Heart left ventricle (tissue), 13 donors: Measurements from ENCODE around the gene TSSK3.

Experiments used
- POLR2A ChIP-seq, 2 donors: fragments of 450-650 bp; IDR thresholded peaks; one replicate each; pipeline ENCODE4 v1.6.1; 2017; ENCODE audit warnings: antibody characterized with exemption in 2 of 2, mild to moderate bottlenecking in 2 of 2, moderate library complexity in 2 of 2
- TF ChIP-seq, protein P1 (sequence below), 12 donors: fragments of 200-600 bp; sonication (generic) in 4 of 12; IDR thresholded peaks; one replicate each; pipeline versions ENCODE4 v1.5.0 to v1.8.0; 2018 to 2022; ENCODE audit warnings: antibody characterized with exemption in 12 of 12, mild to moderate bottlenecking in 5 of 12
- donor health status: ischemic (EF 13 %, LVEDD 7.1; RV severe dilation, severe dysfunction).
- donor health status: DM: no; HTN: yes; CAD: no.
- donor health status: DM: no; HTN: no; CAD: no.
- donor health status: ischemic (EF 25% LVEDD 6.9; RV normal size, moderate dysfunction).
- donor health status: ischemic (EF 25% LVEDD 5.7; RV mildly dilated, moderate dysfunction).
- donor health status: ischemic (EF 35%, LVEDD 5.7; RV mildly dilated, moderate dysfunction).
- donor health status: nonischemic (EF 11% LVEDD 7.7; RV severe dilation, severe dysfunction).
- donor health status: DM: yes; HTN: yes; CAD: no.
- donor health status: PGD.
- donor health status: ischemic (EF 29% LVEDD 5.4; RV normal size, mild dysfunction).
- donor health status: nonischemic (EF 23%, LVEDD 6.1; RV moderate dilation, normal function).

DNA sequence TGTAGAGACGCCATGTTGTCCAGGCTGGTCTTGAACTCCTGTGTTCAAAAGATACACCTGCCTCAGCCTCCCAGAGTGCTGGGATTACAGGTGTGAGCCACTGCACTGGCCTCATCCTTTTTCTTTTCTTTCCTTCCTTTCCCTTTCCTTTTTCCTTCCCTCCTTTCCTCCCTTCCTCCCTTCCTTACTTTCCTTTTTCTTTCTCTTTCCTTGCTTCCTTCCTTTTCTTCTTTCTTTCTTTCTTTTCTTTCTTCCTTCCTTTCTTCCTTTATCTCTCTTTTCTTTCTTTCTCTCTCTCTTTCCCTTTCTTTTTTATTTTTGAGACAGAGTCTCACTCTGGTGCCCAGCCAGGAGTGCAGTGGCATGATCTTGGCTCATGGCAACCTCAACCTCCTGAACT is 5.9 kb upstream of the TSSK3 start:
- TF ChIP-seq, protein P1, sequence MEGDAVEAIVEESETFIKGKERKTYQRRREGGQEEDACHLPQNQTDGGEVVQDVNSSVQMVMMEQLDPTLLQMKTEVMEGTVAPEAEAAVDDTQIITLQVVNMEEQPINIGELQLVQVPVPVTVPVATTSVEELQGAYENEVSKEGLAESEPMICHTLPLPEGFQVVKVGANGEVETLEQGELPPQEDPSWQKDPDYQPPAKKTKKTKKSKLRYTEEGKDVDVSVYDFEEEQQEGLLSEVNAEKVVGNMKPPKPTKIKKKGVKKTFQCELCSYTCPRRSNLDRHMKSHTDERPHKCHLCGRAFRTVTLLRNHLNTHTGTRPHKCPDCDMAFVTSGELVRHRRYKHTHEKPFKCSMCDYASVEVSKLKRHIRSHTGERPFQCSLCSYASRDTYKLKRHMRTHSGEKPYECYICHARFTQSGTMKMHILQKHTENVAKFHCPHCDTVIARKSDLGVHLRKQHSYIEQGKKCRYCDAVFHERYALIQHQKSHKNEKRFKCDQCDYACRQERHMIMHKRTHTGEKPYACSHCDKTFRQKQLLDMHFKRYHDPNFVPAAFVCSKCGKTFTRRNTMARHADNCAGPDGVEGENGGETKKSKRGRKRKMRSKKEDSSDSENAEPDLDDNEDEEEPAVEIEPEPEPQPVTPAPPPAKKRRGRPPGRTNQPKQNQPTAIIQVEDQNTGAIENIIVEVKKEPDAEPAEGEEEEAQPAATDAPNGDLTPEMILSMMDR (IDR thresholded peaks at IDR 0.05) = no peak
- no peak for TF ChIP-seq POLR2A (IDR thresholded peaks at IDR 0.05)
